SK-N-MC (cell line): ENCODE measurements around the gene ACTN1.

Source experiments
- EZH2 ChIP-seq: fragments of 200-600 bp; sonication (generic); IDR thresholded peaks from one replicate; pipeline ENCODE4 v1.6.1; 2017; ENCODE audit warnings: antibody characterized with exemption
- POLR2AphosphoS5 ChIP-seq: IDR thresholded peaks from 2 replicates; pipeline ENCODE4 v1.6.1; 2012; ENCODE audit warnings: mild to moderate bottlenecking, low read depth, low read length, borderline replicate concordance

- TF ChIP-seq EZH2 (no peak), POLR2AphosphoS5 (no peak)
Measured at GRCh38 chr14:69023035-69023434, 43.9 kb upstream of the ACTN1 start.
